H7 (cell line): ENCODE measurements around the gene COL1A1. TPM values are rescaled to one million over a fixed set of nuclear protein-coding genes. Genes with fewer than 3 reads are reported as not detected.

ENCODE experiments used
- DNase-seq: peaks from one replicate; pipeline ENCODE4 v3.0.0; 2012
- H3K27me3 ChIP-seq: 2 replicates; pipeline ENCODE4 v1.6.0; 2011; ENCODE audit warnings: mild to moderate bottlenecking, low read length; ENCODE audit not compliant: control insufficient read depth, insufficient read depth
- H3K36me3 ChIP-seq: replicated peaks from 2 replicates; pipeline ENCODE4 v1.5.1; 2011; ENCODE audit warnings: low read length; ENCODE audit not compliant: control insufficient read depth, insufficient read depth
- H3K4me3 ChIP-seq: 2 replicates; pipeline ENCODE4 v1.5.1; 2011; ENCODE audit warnings: low read depth, mild to moderate bottlenecking, control low read depth, low read length, moderate library complexity; ENCODE audit not compliant: insufficient read depth
- total RNA-seq: library from RNA; depleted of rRNA; stranded (reverse); fragments of >200 nt; shearing (Covaris generic); gene quantifications from 2 replicates; pipeline ENCODE4 v1.2.3, GENCODE V29; 2014; rRNA removed

Gene COL1A1
- total RNA-seq = 8.2 and 9.4 TPM in 2 replicates

GRCh38 chr17:50201276-50201854 is at the start of gene COL1A1:
Gene COL1A1 (minus strand): TSS chr17:50201631. CDS start chr17:50201513, 118 bp downstream.
- peak; percentile 88 for DNase-seq
- H3K36me3 ChIP-seq = peaks cover 16% of the 10 kb centered on the region
- H3K27me3 ChIP-seq = peaks cover 28% of the 10 kb centered on the region
- H3K4me3 ChIP-seq = peak within 1 kb of the TSS; percentile 57

GRCh38 chr17:50248255-50248654 is 46.8 kb upstream of the COL1A1 start:
- DNase-seq = no peak
- H3K27me3 ChIP-seq = no peaks in the 10 kb centered on the region
- no peaks in the 10 kb centered on the region for H3K36me3 ChIP-seq
- no peak overlapping the region for H3K4me3 ChIP-seq

DNA sequence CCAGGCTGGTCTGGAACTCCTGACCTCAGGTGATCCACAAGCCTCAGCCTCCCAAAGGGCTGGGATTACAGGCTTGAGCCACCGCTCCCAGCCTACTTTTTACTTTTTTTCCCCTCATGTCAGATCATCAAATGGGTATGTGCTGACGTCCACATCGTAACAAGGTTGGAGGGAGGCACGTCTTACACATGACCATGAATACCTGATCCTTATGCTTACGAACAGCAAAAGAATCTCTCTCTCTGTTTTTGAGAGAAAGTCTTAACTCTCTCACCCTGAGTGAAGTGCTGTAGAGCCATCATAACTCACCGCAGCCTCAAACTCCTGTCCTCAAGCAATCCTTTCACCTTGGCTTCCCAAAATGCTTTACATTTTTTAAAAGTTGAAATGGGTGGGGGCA is 43.3 kb upstream of the COL1A1 start:
- Histone ChIP-seq H3K4me3 (no peak overlapping the region), H3K36me3 (no peaks in the 10 kb centered on the region), H3K27me3 (no peaks in the 10 kb centered on the region)
- no peak for DNase-seq

DNA sequence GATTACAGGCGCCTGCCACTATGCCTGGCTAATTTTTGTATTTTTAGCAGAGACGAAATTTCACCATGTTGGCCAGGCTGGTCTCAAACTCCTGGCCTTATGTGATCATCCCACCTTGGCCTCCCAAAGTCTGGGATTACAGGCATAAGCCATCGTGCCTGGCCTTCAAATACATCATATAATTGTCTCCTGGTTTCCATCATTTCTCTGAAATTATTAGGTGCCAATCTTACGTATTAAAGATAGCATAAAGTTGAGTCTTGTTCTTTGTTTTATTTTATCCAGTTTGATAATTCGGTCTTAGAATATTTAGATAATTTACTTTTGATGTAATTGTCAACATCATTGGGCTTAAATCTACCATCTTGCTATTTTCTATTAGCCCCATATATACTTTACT is 40.0 kb upstream of the COL1A1 start:
- no peak for DNase-seq
- Histone ChIP-seq H3K4me3 (no peak overlapping the region), H3K27me3 (no peaks in the 10 kb centered on the region), H3K36me3 (no peaks in the 10 kb centered on the region)

- Histone ChIP-seq H3K4me3 (no peak overlapping the region), H3K36me3 (no peaks in the 10 kb centered on the region), H3K27me3 (no peaks in the 10 kb centered on the region)
- no peak for DNase-seq
These were observed 39.4 kb upstream of the COL1A1 start for GRCh38 chr17:50240851-50241250.

DNA sequence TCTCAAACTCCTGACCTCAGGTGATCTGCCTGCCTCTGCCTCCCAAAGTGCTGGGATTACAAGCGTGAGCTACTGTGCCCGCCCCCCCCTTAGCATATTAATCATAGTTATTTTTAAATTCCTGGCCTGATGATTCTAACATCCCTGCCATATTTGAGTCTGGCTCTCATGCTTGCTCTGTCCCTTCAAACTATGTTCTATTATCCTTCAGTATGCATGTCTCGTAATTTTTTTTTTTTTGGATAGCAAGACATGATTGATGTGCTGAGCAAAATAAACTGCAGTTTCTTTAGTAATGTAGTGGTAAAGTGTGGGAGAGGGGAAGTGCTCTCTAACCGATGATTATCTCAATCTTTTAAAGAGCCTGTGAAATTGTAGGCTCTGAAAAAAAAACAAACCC is 38.5 kb upstream of the COL1A1 start:
- DNase-seq = no peak
- Histone ChIP-seq H3K36me3 (no peaks in the 10 kb centered on the region), H3K27me3 (no peaks in the 10 kb centered on the region), H3K4me3 (no peak overlapping the region)

- no peak for DNase-seq
- H3K27me3 ChIP-seq = no peaks in the 10 kb centered on the region
- H3K4me3 ChIP-seq = no peak overlapping the region
- H3K36me3 ChIP-seq = no peaks in the 10 kb centered on the region
These were observed 37.3 kb upstream of the COL1A1 start for GRCh38 chr17:50238601-50239280.

- H3K36me3 ChIP-seq = no peaks in the 10 kb centered on the region
- DNase-seq = no peak
- no peaks in the 10 kb centered on the region for H3K27me3 ChIP-seq
- H3K4me3 ChIP-seq = no peak overlapping the region
These were observed 36.5 kb upstream of the COL1A1 start for GRCh38 chr17:50237901-50238300.

DNA sequence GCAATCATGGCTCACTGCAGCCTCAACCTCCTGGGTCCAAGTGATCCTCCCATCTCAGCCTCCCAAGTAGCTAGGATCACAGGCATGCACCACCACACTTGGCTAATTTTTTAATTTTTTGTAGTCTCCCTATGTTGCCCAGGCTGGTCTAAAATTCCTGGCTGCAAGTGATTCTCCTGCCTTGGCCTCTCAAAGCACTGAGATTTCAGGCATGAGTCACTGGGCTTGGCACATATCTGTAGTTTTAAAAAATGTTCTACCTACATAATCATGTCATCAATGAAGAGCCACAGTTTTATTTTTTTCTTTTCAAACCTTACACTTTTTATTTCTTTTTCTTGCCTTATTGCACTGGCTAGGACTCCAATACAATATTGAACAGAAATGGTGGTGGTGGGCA is 33.1 kb upstream of the COL1A1 start:
- DNase-seq = no peak
- Histone ChIP-seq H3K4me3 (no peak overlapping the region), H3K27me3 (no peaks in the 10 kb centered on the region), H3K36me3 (no peaks in the 10 kb centered on the region)

DNA sequence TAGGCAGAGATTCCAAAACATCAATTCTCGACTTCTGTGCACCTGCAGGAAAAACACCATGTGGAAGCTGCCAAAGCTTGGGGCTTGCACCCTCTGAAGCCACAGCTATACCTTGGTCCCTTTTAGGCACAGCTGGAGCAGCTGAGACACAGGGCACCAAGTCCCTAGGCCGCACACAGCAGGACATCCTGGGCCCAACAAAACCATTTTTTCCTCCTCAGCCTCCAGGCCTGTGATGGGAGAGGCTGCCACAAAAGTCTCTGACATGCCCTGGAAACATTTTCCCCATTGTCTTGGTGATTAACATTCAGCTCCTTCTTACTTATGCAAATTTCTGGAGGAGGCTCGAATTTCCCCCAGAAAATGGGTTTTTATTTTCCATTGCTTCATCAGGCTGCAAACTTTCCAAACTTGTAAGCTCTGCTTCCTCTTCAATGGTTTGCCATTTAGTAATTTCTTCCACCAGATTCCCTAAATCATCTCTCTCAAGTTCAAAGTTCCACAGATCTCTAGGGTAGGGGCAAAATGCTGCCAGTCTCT is 24.3 kb upstream of the COL1A1 start:
- DNase-seq = no peak
- Histone ChIP-seq H3K36me3 (no peaks in the 10 kb centered on the region), H3K27me3 (no peaks in the 10 kb centered on the region), H3K4me3 (no peak overlapping the region)

DNA sequence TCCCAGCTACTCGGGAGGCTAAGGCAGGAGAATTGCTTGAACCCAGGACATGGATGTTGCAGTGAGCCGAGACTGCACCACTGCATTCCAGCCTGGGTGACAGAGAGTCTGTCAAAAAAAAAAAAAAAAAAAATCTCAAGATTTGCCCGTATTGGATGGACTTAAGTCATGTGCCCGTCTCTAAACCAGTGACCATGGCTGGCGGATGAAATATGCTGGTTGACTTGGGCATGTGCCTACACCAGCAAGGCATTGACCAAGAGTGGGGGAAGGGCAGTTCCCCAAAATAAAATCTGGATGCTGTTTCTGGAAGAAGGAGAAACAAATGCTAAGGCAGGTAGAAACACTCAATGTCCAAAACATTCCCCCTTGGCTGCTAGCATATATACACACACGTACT is 21.5 kb upstream of the COL1A1 start:
- DNase-seq = no peak
- Histone ChIP-seq H3K36me3 (no peaks in the 10 kb centered on the region), H3K27me3 (no peaks in the 10 kb centered on the region), H3K4me3 (no peak overlapping the region)

- H3K4me3 ChIP-seq = no peak overlapping the region
- DNase-seq = no peak
- H3K36me3 ChIP-seq = no peaks in the 10 kb centered on the region
- H3K27me3 ChIP-seq = no peaks in the 10 kb centered on the region
These were observed 20.6 kb upstream of the COL1A1 start for GRCh38 chr17:50221864-50222545.

- Histone ChIP-seq H3K36me3 (no peaks in the 10 kb centered on the region), H3K27me3 (no peaks in the 10 kb centered on the region), H3K4me3 (no peak overlapping the region)
- DNase-seq = peak; percentile 25
These were observed 19.9 kb upstream of the COL1A1 start for GRCh38 chr17:50221266-50221863.

DNA sequence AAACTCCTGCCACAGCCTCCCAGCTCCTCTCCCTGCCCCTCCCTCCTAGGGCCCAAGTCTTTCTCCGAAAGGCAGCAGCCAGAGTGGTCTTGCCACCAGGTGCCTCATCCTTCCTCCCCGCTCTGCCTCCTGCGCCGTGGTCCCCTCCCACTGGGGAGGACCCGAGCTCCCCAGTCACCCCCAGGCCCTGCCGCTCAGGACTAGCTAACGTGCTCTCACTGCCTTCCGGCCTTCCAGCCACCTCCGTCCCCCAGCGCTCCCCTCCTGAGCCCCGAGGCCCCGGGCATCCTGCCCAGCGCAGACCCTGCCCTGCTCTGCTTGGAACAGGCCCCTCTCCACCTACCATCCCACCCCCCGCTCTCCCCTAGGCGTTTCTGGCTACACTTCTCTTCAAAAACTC is 19.4 kb upstream of the COL1A1 start:
- peak; percentile 58 for DNase-seq
- Histone ChIP-seq H3K36me3 (no peaks in the 10 kb centered on the region), H3K27me3 (no peaks in the 10 kb centered on the region), H3K4me3 (no peak overlapping the region)
